PC-3 (cell line): ENCODE results near the gene ABHD14A. TPM values are rescaled to one million over a fixed set of nuclear protein-coding genes. Genes with fewer than 3 reads are reported as not detected.

Experiments used
- ATAC-seq: fragments of 200-7000 bp; cut with Tn5 transposase; 2 replicates; pipeline ENCODE4 v1.9.1; 2020; ENCODE audit warnings: mild to moderate bottlenecking, moderate library complexity
- BruUV-seq: library from RNA; stranded (reverse); fragments of 400-500 nt; replicated peaks from 2 replicates; lab custom pipeline; 2021; lab: Mats Ljungman, UMichigan
- CTCF ChIA-PET: fragments of 300-600 bp; sonication (Branson Sonifier 250); formaldehyde crosslinking; loops from one replicate; lab custom pipeline; 2022; ENCODE audit warnings: antibody characterized with exemption; lab: Charles Lee
- POLR2A ChIA-PET: fragments of 300-600 bp; sonication (Branson Sonifier 250); formaldehyde crosslinking; loops from one replicate; lab custom pipeline; 2022; ENCODE audit warnings: antibody characterized with exemption; ENCODE audit not compliant: unreplicated experiment; lab: Charles Lee
- DNase-seq: peaks from one replicate; pipeline ENCODE4 v3.0.0-alpha.2; 2015
- H2AFZ ChIP-seq: fragments of 300-600 bp; sonication (generic); 2 replicates; pipeline ENCODE4 v1.6.0; 2016; ENCODE audit warnings: antibody characterized with exemption, low read length
- H3F3A ChIP-seq: fragments of 300-600 bp; sonication (generic); one replicate; pipeline ENCODE4 v1.6.0; 2017; ENCODE audit warnings: antibody characterized with exemption, low read length, control low read depth, mild to moderate bottlenecking; ENCODE audit not compliant: unreplicated experiment
- H3K27ac ChIP-seq: fragments of 300-600 bp; sonication (generic); 2 replicates; pipeline ENCODE4 v1.5.1; 2016; ENCODE audit warnings: mild to moderate bottlenecking, low read length
- H3K27me3 ChIP-seq: fragments of 300-600 bp; sonication (generic); 2 replicates; pipeline ENCODE4 v1.6.1; 2016; ENCODE audit warnings: low read length, mixed read lengths
- H3K36me3 ChIP-seq: fragments of 300-600 bp; sonication (generic); 2 replicates; pipeline ENCODE4 v1.6.1; 2016; ENCODE audit warnings: low read depth, mixed run types, low read length, mixed read lengths
- H3K4me1 ChIP-seq: fragments of 300-600 bp; sonication (generic); 2 replicates; pipeline ENCODE4 v1.5.1; 2016; ENCODE audit warnings: low read length; ENCODE audit not compliant: insufficient read depth
- H3K4me2 ChIP-seq: fragments of 300-600 bp; sonication (generic); 2 replicates; pipeline ENCODE4 v1.6.0; 2016; ENCODE audit warnings: low read length
- H3K4me3 ChIP-seq: fragments of 300-600 bp; sonication (generic); 2 replicates; pipeline ENCODE4 v1.5.1; 2016; ENCODE audit warnings: mild to moderate bottlenecking, low read length, mixed read lengths
- H3K79me2 ChIP-seq: fragments of 300-600 bp; sonication (generic); 2 replicates; pipeline ENCODE4 v1.6.1; 2017; ENCODE audit warnings: low read length, mixed read lengths
- H3K9ac ChIP-seq: fragments of 300-600 bp; sonication (generic); 2 replicates; pipeline ENCODE4 v1.6.0; 2016; ENCODE audit warnings: mild to moderate bottlenecking, low read length
- H3K9me2 ChIP-seq: fragments of 300-600 bp; sonication (generic); replicated peaks from 2 replicates; pipeline ENCODE4 v1.6.1; 2016; ENCODE audit warnings: mixed run types, low read length, mixed read lengths
- H3K9me3 ChIP-seq: fragments of 300-600 bp; sonication (generic); 2 replicates; pipeline ENCODE4 v1.6.1; 2016; ENCODE audit warnings: low read length, mixed read lengths
- H4K20me1 ChIP-seq: fragments of 300-600 bp; sonication (generic); 2 replicates; pipeline ENCODE4 v1.6.1; 2016; ENCODE audit warnings: low read length, mixed read lengths
- EZH2 ChIP-seq: fragments of 300-600 bp; sonication (generic); IDR thresholded peaks from one replicate; pipeline ENCODE4 v1.6.1; 2017; ENCODE audit warnings: antibody characterized with exemption, mild to moderate bottlenecking, low read length; ENCODE audit not compliant: unreplicated experiment
- EZH2phosphoT487 ChIP-seq: fragments of 300-600 bp; sonication (generic); IDR thresholded peaks from 2 replicates; pipeline ENCODE4 v1.6.1; 2018; ENCODE audit warnings: mild to moderate bottlenecking, antibody characterized with exemption, low read length, borderline replicate concordance
- intact Hi-C: fragments of 100-400 bp; cut with micrococcal nuclease; formaldehyde crosslinking; loops from 2 replicates; pipeline ENCODE4 v1.9.0; 2023
- total RNA-seq: library from RNA; depleted of rRNA; stranded (reverse); fragments of >200 nt; gene quantifications from 2 replicates; pipeline ENCODE4 v1.2.3, GENCODE V29; 2014
- TF ChIP-seq, protein P1 (sequence below): fragments of 300-600 bp; sonication (generic); conservative IDR thresholded peaks from 2 replicates; pipeline ENCODE4 v1.5.1; 2017; ENCODE audit warnings: antibody characterized with exemption, low read depth, mild to moderate bottlenecking, low read length

The ABHD14A gene
- total RNA-seq, 1 experiment from 2014 or later = 23.4 TPM

DNA sequence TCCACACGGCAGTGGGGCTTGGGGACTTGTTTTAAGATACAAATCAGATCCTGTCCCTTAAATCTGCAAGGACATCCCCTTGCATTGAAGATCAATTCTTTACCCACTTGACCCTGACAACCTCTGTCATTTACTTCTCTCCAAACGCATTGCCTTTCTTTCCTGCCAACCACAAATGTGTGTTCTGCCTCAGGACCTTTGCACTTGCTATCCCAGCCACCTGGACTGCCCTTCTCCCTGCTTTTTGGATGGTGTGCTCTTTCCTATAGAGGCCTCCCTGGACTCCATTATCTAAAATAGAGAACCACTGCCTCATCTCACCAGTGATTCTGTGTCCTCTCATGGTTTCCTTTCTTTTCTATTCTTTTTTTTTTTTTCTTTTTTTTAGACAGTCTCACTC lies 22.3 kb downstream of the ABHD14A start:
- no TSS peak for BruUV-seq
- Histone ChIP-seq H2AFZ (no peak overlapping the region), H3K4me2 (no peak overlapping the region), H3K27ac (no peak overlapping the region), H3K4me1 (peaks cover 22% of the 10 kb centered on the region), H3K9ac (no peak overlapping the region), H3K9me3 (no peaks in the 10 kb centered on the region), H3F3A (peaks cover 17% of the 10 kb centered on the region), H3K36me3 (peaks cover 27% of the 10 kb centered on the region), H4K20me1 (0 out of 2 replicates have a peak, but pooled peaks cover 4% of the 10 kb centered on the region), H3K9me2 (no peaks in the 10 kb centered on the region), H3K4me3 (no peak overlapping the region), H3K79me2 (peaks cover 31% of the 10 kb centered on the region), H3K27me3 (no peaks in the 10 kb centered on the region)
- ATAC-seq (no peak), DNase-seq (no peak)
- CTCF ChIA-PET = interaction anchor here (0.6 to 1.0 kb wide), 3 partner anchors 23 to 148 kb away, joined by 3 to 4 read pairs (median 3); partner anchors contain the start of gene ABHD14B
- POLR2A ChIA-PET = interaction anchor here (0.6 kb wide), 2 partner anchors 33 to 49 kb away, joined by 3 to 4 read pairs; no protein-coding TSS in a partner anchor
- intact Hi-C loops = no loop called here
- TF ChIP-seq, protein P1, sequence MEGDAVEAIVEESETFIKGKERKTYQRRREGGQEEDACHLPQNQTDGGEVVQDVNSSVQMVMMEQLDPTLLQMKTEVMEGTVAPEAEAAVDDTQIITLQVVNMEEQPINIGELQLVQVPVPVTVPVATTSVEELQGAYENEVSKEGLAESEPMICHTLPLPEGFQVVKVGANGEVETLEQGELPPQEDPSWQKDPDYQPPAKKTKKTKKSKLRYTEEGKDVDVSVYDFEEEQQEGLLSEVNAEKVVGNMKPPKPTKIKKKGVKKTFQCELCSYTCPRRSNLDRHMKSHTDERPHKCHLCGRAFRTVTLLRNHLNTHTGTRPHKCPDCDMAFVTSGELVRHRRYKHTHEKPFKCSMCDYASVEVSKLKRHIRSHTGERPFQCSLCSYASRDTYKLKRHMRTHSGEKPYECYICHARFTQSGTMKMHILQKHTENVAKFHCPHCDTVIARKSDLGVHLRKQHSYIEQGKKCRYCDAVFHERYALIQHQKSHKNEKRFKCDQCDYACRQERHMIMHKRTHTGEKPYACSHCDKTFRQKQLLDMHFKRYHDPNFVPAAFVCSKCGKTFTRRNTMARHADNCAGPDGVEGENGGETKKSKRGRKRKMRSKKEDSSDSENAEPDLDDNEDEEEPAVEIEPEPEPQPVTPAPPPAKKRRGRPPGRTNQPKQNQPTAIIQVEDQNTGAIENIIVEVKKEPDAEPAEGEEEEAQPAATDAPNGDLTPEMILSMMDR = no peak
- TF ChIP-seq EZH2 (no peak), EZH2phosphoT487 (no peak)

DNA sequence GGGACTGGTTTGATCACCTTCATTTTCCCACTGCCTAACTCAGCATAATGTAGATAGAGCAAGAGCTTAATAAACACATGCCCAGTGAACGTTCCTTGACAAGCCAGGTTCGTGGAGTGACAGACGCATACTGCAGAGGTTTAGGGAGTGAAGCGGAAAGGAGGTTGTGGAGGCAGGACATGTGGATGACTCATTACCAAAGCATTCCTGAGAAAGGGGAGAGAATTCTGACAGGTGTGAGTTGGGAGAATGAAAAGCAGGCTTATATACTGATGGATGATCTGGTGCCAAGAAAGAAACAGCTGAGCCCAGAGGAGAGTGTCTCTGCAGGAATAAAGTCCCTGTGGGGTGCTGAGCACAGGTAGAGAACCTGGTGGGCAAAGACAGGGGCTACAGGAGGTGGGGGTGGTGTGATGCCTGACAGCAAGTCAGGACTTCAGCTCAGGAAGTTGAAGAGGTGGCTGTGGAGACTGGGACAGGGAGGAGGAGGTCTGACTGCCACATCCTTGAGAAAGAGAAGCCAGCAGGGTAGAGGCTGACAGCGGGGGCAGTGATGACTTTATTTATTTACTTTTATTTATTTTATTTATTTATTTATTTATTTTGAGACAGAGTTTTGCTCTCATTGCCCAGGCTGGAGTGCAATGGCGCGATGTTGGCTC lies 23.2 kb downstream of the ABHD14A start:
- no TSS peak for BruUV-seq
- Histone ChIP-seq H3K4me3 (peak overlapping the region; percentile 6; the same call in 1 of the 2 replicates), H3F3A (peaks cover 10% of the 10 kb centered on the region), H3K36me3 (peaks cover 19% of the 10 kb centered on the region), H3K4me1 (peaks cover 22% of the 10 kb centered on the region), H3K9me3 (no peaks in the 10 kb centered on the region), H3K9me2 (no peaks in the 10 kb centered on the region), H3K27ac (peak overlapping the region; percentile 15; the same call in 1 of the 2 replicates), H3K4me2 (peak overlapping the region; percentile 67), H3K27me3 (no peaks in the 10 kb centered on the region), H3K9ac (no peak overlapping the region), H4K20me1 (0 out of 2 replicates have a peak, but pooled peaks cover 4% of the 10 kb centered on the region), H2AFZ (0 out of 2 replicates have a peak overlapping the region, but pooled peaks have one; percentile 5), H3K79me2 (peaks cover 24% of the 10 kb centered on the region)
- ChIA-PET POLR2A (interaction anchor here (0.6 kb wide), 2 partner anchors 33 to 48 kb away, joined by 3 to 4 read pairs; no protein-coding TSS in a partner anchor), CTCF (interaction anchor here (0.5 to 1.0 kb wide), 6 partner anchors 15 to 1673 kb away, joined by 3 to 4 read pairs (median 3); partner anchors contain the start of gene ABHD14B)
- peak; percentile 92 for DNase-seq
- ATAC-seq = peak; percentile 68
- TF ChIP-seq EZH2 = no peak
- TF ChIP-seq EZH2phosphoT487 = no peak
- TF ChIP-seq, protein P1 = no peak
- intact Hi-C loops = loop anchor here (1.0 to 2.0 kb wide), 2 partner anchors 15 to 23 kb away; partner anchors contain the start of genes ABHD14A, ABHD14B and ACY1
